ENCODE results near the gene ARMC7. TPM values are rescaled to one million over a fixed set of nuclear protein-coding genes. Genes with fewer than 3 reads are reported as not detected.

ARMC7 gene
- total RNA-seq, 1 experiment from 2014 or later, result 43.2 TPM

- no peaks in the 10 kb centered on the region for H3K79me2 ChIP-seq (ENCODE audit: insufficient read depth, low read length)
- H4K20me1 ChIP-seq (ENCODE audit: insufficient read depth), result no peaks in the 10 kb centered on the region
- POLR2A ChIA-PET, result interaction anchor here (1.1 to 1.2 kb wide), 2 partner anchors 25 to 61 kb away, joined by 3 to 5 read pairs; partner anchors contain the start of gene SLC16A5
- H3K27me3 ChIP-seq (ENCODE audit: insufficient read depth, low read length), result no peaks in the 10 kb centered on the region
- no peaks in the 10 kb centered on the region for H3K4me1 ChIP-seq (ENCODE audit: control insufficient read depth in 1 of 2, insufficient read depth in 2 of 2, low read length in 2 of 2)
- no peak overlapping the region for H3K4me3 ChIP-seq (replicated peaks in 1 of 2; ENCODE audit: low read depth in 1 of 2, low read length in 2 of 2)
- H3K4me2 ChIP-seq (ENCODE audit: low read length), result no peak overlapping the region
- H3K9me3 ChIP-seq (ENCODE audit: control insufficient read depth in 1 of 2, insufficient read depth in 1 of 2, low read depth in 1 of 2, low read length in 2 of 2), result no peaks in the 10 kb centered on the region
- no peaks in the 10 kb centered on the region for H3K9me2 ChIP-seq (ENCODE audit: insufficient read depth)
- no TSS peak for BruUV-seq (replicated peaks)
- intact Hi-C loops (cut with micrococcal nuclease), result no loop called here
- no peak overlapping the region for H3K27ac ChIP-seq (ENCODE audit: low read depth, low read length)
- RAD21 ChIA-PET (ENCODE audit: low non-redundant PET in 1 of 2, low total read pairs in 2 of 2, uncharacterized antibody in 2 of 2, unreplicated experiment in 2 of 2), result no interaction called here
- TF ChIP-seq EZH2phosphoT487 (IDR thresholded peaks at IDR 0.05; ENCODE audit: borderline replicate concordance) (no peak), YY1 (IDR thresholded peaks at IDR 0.05; ENCODE audit: extremely low read depth, insufficient replicate concordance, low read depth, low read length) (no peak), ZFX (IDR thresholded peaks at IDR 0.05) (no peak), EGR1 (IDR thresholded peaks at IDR 0.05; ENCODE audit: low read depth) (no peak), CBX3 (IDR thresholded peaks at IDR 0.05; ENCODE audit: low read depth) (no peak), FOSL1 (IDR thresholded peaks at IDR 0.05; ENCODE audit: low read depth) (no peak), EZH2 (IDR thresholded peaks at IDR 0.05) (no peak), ELF1 (IDR thresholded peaks at IDR 0.05; ENCODE audit: borderline replicate concordance, low read depth) (no peak), JUND (IDR thresholded peaks at IDR 0.05) (no peak), CEBPB (IDR thresholded peaks at IDR 0.05; ENCODE audit: low read depth) (no peak), RAD21 (IDR thresholded peaks at IDR 0.05; ENCODE audit: low read depth) (no peak), POLR2AphosphoS5 (IDR thresholded peaks at IDR 0.05; ENCODE audit: low read depth, low read length) (no peak), SIN3A (IDR thresholded peaks at IDR 0.05; ENCODE audit: low read depth) (no peak)
- TF ChIP-seq, protein P1, sequence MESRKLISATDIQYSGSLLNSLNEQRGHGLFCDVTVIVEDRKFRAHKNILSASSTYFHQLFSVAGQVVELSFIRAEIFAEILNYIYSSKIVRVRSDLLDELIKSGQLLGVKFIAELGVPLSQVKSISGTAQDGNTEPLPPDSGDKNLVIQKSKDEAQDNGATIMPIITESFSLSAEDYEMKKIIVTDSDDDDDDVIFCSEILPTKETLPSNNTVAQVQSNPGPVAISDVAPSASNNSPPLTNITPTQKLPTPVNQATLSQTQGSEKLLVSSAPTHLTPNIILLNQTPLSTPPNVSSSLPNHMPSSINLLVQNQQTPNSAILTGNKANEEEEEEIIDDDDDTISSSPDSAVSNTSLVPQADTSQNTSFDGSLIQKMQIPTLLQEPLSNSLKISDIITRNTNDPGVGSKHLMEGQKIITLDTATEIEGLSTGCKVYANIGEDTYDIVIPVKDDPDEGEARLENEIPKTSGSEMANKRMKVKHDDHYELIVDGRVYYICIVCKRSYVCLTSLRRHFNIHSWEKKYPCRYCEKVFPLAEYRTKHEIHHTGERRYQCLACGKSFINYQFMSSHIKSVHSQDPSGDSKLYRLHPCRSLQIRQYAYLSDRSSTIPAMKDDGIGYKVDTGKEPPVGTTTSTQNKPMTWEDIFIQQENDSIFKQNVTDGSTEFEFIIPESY (IDR thresholded peaks at IDR 0.05; ENCODE audit: extremely low read depth, insufficient replicate concordance, low read length), result no peak
- CTCF ChIA-PET, result interaction anchor here (0.6 kb wide), 1 partner anchor 68 kb away, joined by 3 read pairs; the partner anchor contains the start of gene NT5C
- ATAC-seq (no peak), DNase-seq (ENCODE audit: low read depth, low spot score) (no peak)
- H2AFZ ChIP-seq (ENCODE audit: low read depth, low read length, poor library complexity, severe bottlenecking), result no peak overlapping the region
- H3K36me3 ChIP-seq (ENCODE audit: control insufficient read depth in 1 of 2, insufficient read depth in 2 of 2, low read length in 2 of 2), result peaks cover 24 to 41% of the 10 kb centered on the region in 2 experiments; a peak in 3 of 4 replicates
- H3K9ac ChIP-seq (ENCODE audit: low read length), result no peak overlapping the region
These were observed 46.6 kb upstream of the ARMC7 start for GRCh38 chr17:75063201-75063600.

Data from HCT116 (cell line).